ENCODE data around the gene LLPH.

LLPH gene

GRCh38 chr12:66092559-66093269, 37.8 kb downstream of the LLPH start:
- DNase-seq: no peak

- DNase-seq: no peak
Measured at GRCh38 chr12:66090157-66090556, 40.4 kb downstream of the LLPH start.

GRCh38 chr12:66087365-66087943, 43.1 kb downstream of the LLPH start:
- DNase-seq: peak in 26 of 51 donors; percentile 0 to 64 (median 30)

- DNase-seq: no peak
Measured at GRCh38 chr12:66085998-66086397, 44.6 kb downstream of the LLPH start.

- no peak for DNase-seq
Measured at GRCh38 chr12:66085213-66085612, 45.3 kb downstream of the LLPH start.

- no peak for DNase-seq
Measured at GRCh38 chr12:66083766-66084165, 46.8 kb downstream of the LLPH start.

GRCh38 chr12:66082744-66083143, 47.8 kb downstream of the LLPH start:
- no peak for DNase-seq

- no peak for DNase-seq
Measured at GRCh38 chr12:66080791-66081190, 49.8 kb downstream of the LLPH start.

GRCh38 chr12:66077542-66077941, 53.0 kb downstream of the LLPH start:
- no peak for DNase-seq

DNA sequence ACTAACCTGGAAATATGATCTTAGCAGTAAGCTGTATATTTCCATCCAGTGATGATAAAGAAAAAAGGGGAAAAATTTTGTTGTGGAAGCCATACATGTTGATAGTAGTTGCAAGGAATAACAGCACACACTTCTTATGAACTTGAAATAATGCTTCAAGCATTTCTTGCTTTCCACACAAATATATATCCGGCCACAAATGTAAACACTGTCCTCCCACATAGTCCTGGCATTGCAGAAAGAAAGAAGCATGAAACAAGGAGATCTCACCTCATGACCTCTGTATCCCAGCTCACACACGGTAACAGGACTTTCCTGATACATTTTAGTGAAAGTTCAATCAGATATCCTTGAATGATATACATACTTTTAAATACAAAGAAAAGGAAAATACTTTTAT, 56.0 kb downstream of the LLPH start:
- no peak for DNase-seq

DNA sequence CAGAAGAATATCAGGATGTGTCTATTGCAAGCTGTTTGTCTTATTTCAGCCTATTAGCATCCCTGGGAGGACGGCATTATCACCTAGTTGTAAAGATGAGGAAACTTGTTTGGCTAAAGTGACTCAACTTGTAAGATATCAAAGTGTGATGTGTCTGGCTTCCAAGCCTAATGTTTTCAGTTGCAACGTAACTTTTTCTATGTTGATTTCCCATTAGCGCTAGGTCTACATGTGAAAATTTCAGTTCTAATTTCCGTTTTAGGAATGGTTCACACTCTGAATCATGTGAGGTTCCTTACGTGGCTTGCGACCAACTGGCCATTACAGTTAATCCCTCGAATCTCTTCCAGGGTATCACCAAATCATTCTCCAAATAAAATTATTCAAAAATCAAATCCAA, 58.0 kb downstream of the LLPH start:
- DNase-seq: no peak

DNA sequence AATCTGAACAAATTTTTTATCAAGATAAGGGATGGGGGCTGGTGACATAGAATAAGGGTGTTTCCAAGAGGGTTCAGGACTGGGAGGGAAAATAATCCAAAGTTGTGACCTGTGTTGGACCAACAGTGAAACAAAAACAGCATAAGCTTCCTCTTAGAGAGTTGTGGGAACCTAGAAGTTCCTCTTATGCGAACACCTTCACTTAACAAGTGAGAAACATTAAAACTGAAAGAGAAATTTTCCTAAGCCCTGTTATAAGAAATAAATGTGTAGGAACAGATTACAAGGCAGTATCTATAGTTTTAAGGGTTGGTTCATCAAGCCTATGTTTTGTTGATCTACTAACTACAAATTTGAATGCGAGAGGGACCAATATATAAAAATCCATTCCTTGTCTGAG, 58.4 kb downstream of the LLPH start:
- DNase-seq: no peak

GRCh38 chr12:66071549-66071948, 59.0 kb downstream of the LLPH start:
- no peak for DNase-seq

- DNase-seq: no peak
Measured at GRCh38 chr12:66070378-66071120, 60.0 kb downstream of the LLPH start.

GRCh38 chr12:66066929-66067523, 63.5 kb downstream of the LLPH start:
- no peak for DNase-seq
